Activated CD4-positive, alpha-beta T cell treated with anti-CD3 and anti-CD28 coated beads for 48 hours (primary cell): ENCODE measurements around the gene NELFCD.
"Not testable (repeated sequence)": the region's sequence is repeated elsewhere in the genome, so short reads cannot be mapped to it uniquely, and the experiment has no call there.

Experiments used
- DNase-seq: peaks from one replicate; pipeline ENCODE4 v3.0.0-alpha.2; 2020

Gene NELFCD

DNA sequence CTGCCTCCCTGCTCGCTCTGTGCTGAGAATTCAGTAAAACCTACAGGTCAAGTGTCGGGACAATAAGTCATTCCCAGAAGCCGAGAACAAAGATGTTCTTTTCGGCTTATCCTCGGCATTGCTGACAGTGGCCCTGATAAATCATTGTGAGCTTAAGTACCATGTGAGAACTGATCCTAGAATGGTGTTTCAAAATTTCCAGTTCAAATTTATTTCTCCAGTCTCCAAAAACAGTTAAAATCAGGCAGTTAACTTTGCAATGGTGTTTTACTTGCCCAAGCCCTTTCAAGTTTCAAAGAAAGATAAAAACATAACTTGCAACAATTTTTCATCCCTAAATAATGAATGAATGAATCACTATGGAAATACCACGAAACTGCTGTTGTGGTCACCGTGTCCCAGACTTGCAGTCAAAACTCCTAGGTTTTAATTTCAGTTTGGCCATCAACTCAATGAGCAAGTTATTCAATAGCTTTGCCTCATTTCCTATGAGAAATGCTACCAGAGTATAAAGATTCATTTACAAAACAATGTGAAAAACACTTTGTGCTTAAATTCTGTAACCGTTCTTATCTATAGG lies 46.8 kb downstream of the NELFCD start:
- DNase-seq, result no peak

- DNase-seq, result no peak
Measured at GRCh38 chr20:59028812-59029211, 47.8 kb downstream of the NELFCD start.

DNA sequence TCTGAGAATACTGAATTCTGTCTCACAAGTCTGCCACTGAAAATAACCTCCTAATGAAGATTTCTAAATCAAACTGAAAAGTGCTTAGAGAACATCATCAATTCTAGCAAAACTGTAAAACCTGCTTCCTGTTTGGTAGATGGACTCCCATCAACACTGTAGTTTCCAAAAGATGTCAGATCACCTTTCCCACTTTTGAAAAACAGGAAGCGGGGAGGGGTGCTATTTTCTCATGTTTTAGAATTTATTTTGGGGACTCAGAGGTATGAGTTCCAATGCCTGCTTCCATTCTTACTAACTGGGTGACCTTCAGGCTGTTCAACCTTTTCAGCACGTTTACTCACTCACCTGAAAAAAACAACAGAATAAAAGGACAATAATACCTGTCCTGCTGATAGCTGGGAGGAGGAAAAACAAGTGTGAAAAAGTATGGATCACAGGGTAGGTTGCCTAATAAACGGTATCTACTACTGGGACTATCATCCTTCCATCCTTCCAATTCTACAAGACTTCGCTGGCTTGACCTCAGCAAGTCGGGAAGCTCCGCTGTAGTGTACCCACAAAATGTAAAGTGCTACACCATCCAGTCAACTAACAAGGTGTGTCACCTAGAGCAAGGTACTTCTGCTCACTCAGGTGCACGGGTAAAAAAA lies 50.0 kb downstream of the NELFCD start:
- no peak for DNase-seq

GRCh38 chr20:59031564-59032022 lies 50.5 kb downstream of the NELFCD start:
- no peak for DNase-seq

- peak; percentile 97 for DNase-seq
Measured at GRCh38 chr20:59032023-59032712, 51.1 kb downstream of the NELFCD start, which contains the start of gene ATP5F1E. Gene ATP5F1E, minus strand, starts transcription at chr20:59032335. Its CDS starts 84 bp downstream, at chr20:59032251.

DNA sequence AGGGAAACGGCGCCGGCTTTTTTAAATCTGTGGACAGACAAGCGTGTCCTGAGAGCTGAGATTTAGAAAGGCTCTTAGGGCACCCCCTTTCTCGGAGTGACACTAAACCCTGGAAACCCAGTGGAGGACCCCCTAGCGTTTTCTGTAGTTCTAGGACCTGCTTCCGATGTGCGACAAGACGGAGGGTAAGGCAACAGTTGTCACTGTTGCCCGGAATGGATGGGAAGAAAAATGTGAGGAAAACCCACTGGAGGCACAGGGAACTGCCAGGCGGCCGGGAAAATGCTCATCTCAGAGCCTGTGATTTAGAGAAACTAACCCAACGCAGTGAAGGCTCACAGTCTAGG lies 51.6 kb downstream of the NELFCD start:
- DNase-seq, result no peak

GRCh38 chr20:59033093-59033492 lies 52.0 kb downstream of the NELFCD start:
- no peak for DNase-seq

DNA sequence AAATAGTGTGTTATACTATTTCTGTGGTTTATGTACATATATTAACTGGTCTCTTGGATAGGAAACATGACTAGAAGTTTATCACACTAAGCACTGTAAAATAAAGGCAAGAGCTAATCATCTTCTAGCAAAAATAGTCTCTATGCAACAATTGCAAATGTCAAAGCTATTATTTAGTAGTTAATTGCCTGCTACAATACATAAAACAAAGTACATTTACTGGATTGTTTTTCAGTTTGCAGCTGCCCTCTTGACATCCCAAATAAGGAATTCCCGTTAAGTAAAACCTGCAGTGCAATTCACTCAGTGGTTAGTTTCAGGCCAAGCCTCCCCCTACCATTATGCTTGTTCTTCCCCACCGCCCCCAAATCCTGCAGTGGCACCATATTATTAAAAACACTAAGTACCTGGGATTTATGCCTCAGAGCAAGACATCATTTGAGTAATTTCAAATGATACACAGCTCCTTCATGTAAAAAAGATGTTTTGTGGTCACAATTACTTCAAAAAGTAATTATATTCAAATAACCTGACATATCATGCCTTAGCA lies 52.6 kb downstream of the NELFCD start:
- DNase-seq, result no peak

GRCh38 chr20:59035381-59035780 lies 54.3 kb downstream of the NELFCD start:
- DNase-seq, result no peak

GRCh38 chr20:59037386-59037785 lies 56.3 kb downstream of the NELFCD start:
- no peak for DNase-seq

- DNase-seq, result no peak
Measured at GRCh38 chr20:59039233-59039632, 58.2 kb downstream of the NELFCD start.

GRCh38 chr20:59040667-59041066 lies 59.6 kb downstream of the NELFCD start:
- no peak for DNase-seq

DNA sequence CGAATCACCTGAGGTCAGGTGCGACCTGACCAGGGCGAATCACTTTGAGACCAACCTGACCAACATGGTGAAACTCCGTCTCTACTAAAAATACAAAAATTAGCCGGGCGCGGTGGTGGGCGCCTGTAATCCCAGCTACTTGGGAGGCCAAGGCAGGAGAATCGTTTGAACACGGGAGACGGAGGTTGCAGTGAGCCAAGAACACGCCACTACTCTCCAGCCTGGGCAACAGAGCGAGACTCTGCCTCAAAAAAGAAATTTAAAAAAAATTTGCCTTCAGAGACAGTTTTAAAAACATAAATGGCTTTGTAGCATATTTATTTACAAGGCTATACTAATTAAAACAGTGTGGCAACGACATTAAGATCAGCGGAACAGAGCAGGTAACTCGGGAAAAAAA lies 60.4 kb downstream of the NELFCD start:
- not testable (repeated sequence) for DNase-seq

DNA sequence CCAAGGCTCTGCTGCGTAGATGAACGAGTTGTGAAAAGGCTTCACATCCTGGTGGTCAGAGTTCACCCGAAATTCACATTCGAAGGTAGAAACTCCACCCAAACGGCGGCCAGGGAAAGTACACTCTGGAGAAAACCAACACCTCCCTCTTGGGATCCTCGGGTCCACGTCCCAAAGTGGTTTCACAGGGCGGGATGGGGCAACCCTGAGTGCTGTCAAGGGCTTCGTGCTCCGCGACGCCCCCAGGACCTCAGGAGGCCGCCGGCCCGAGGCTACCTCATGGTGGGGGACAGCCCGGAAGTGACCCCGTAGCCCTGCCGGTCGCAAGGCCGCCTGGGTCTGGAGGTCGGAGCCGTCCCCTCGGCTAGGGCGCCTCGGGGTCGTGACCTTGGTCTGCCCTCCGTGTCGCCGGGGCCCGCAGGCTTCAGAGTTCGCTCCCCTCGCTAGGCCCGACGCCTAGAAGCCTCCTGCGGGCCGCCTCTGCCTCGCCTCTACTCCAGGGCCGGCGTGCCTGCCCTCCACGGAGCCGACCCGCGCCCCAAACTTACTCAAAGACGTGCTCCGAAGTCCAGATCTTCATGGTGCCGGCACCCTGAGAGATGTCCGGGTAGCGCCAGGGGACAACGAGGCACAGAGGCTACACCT lies 61.2 kb downstream of the NELFCD start, which contains the start of gene PRELID3B:
PRELID3B (minus strand) TSS at position 636 of the 645 bp plus-strand sequence; CDS start at position 580, 56 bp downstream.
- no peak for DNase-seq

GRCh38 chr20:59042796-59043631 lies 62.0 kb downstream of the NELFCD start:
- DNase-seq, result peak; percentile 96

DNA sequence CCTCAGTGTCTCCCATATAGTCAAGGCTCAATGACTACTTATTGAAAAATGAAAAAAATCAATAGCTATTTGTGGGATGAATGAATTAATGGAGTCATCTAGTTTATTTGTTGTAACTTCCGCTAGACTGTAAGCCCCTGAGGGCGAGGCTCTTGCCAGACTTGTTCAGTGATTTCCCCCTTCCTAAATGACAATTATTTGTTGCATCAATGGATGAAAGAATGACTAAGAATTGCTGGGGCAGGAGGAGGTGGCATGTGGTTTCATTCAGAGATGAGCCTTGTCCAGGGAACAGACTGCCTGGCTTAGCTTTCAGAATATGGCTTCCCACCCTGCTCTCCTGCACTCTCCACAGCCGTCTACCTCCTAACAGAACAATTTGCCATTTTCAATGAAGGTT lies 62.6 kb downstream of the NELFCD start:
- peak; percentile 29 for DNase-seq

- no peak for DNase-seq
Measured at GRCh38 chr20:59044295-59044694, 63.2 kb downstream of the NELFCD start.
